ENCODE measurements around the gene DDI2.

Gene DDI2

GRCh38 chr1:15707239-15707925 is 90.1 kb downstream of the DDI2 start:
- TF ChIP-seq JUND (IDR thresholded peaks at IDR 0.05; ENCODE audit: low read depth), result no peak
- in situ Hi-C loops (cut with HindIII; ENCODE audit: low pct_unique_long_range_greater_than_20kb, low sequenced_read_pairs), result no loop called here
- DNase-seq (ENCODE audit: low read depth in 1 of 2, low spot score in 1 of 2), result no peak

- in situ Hi-C loops (cut with HindIII; ENCODE audit: low pct_unique_long_range_greater_than_20kb, low sequenced_read_pairs), result no loop called here
- TF ChIP-seq JUND (IDR thresholded peaks at IDR 0.05; ENCODE audit: low read depth), result no peak
- no peak for DNase-seq (ENCODE audit: low read depth in 1 of 2, low spot score in 1 of 2)
These were observed 91.4 kb downstream of the DDI2 start for GRCh38 chr1:15708486-15709137.

- no peak for TF ChIP-seq JUND (IDR thresholded peaks at IDR 0.05; ENCODE audit: low read depth)
- no peak for DNase-seq (ENCODE audit: low read depth in 1 of 2, low spot score in 1 of 2)
- in situ Hi-C loops (cut with HindIII; ENCODE audit: low pct_unique_long_range_greater_than_20kb, low sequenced_read_pairs), result no loop called here
These were observed 92.0 kb downstream of the DDI2 start for GRCh38 chr1:15709226-15709625.

GRCh38 chr1:15712168-15712567 is 94.9 kb downstream of the DDI2 start:
- no peak for TF ChIP-seq JUND (IDR thresholded peaks at IDR 0.05; ENCODE audit: low read depth)
- in situ Hi-C loops (cut with HindIII; ENCODE audit: low pct_unique_long_range_greater_than_20kb, low sequenced_read_pairs), result no loop called here
- no peak for DNase-seq (ENCODE audit: low read depth in 1 of 2, low spot score in 1 of 2)

- no peak for DNase-seq (ENCODE audit: low read depth in 1 of 2, low spot score in 1 of 2)
- no peak for TF ChIP-seq JUND (IDR thresholded peaks at IDR 0.05; ENCODE audit: low read depth)
- in situ Hi-C loops (cut with HindIII; ENCODE audit: low pct_unique_long_range_greater_than_20kb, low sequenced_read_pairs), result no loop called here
These were observed 97.3 kb downstream of the DDI2 start for GRCh38 chr1:15714406-15715136.

- no peak for DNase-seq (ENCODE audit: low read depth in 1 of 2, low spot score in 1 of 2)
- in situ Hi-C loops (cut with HindIII; ENCODE audit: low pct_unique_long_range_greater_than_20kb, low sequenced_read_pairs), result no loop called here
- no peak for TF ChIP-seq JUND (IDR thresholded peaks at IDR 0.05; ENCODE audit: low read depth)
These were observed 100.3 kb downstream of the DDI2 start for GRCh38 chr1:15717418-15718125.

- in situ Hi-C loops (cut with HindIII; ENCODE audit: low pct_unique_long_range_greater_than_20kb, low sequenced_read_pairs), result no loop called here
- TF ChIP-seq JUND (IDR thresholded peaks at IDR 0.05; ENCODE audit: low read depth), result no peak
- DNase-seq (ENCODE audit: low read depth in 1 of 2, low spot score in 1 of 2), result no peak
These were observed 100.9 kb downstream of the DDI2 start for GRCh38 chr1:15718199-15718601.
